Upper lobe of left lung (tissue), 4 donors: ENCODE measurements around the gene CSNK1G1.

Experiments
- CTCF ChIP-seq, 6 experiments: fragments of 450-650 bp in 4 of 6; fragments of 200-600 bp in 2 of 6; sonication (generic) in 2 of 6; IDR thresholded peaks; one replicate each; pipeline ENCODE4 v1.5.1; 2016 to 2019; ENCODE audit warnings: antibody characterized with exemption in 6 of 6
- EP300 ChIP-seq, 4 donors: sonication (generic); formaldehyde crosslinking; IDR thresholded peaks; one replicate each; pipeline ENCODE4 v1.5.1; 2017; ENCODE audit warnings: antibody characterized with exemption in 4 of 4, control low read depth in 2 of 4
- POLR2A ChIP-seq, 4 donors: fragments of 450-650 bp; IDR thresholded peaks; one replicate each; pipeline ENCODE4 v1.5.1; 2016 to 2017; ENCODE audit warnings: antibody characterized with exemption in 4 of 4, mild to moderate bottlenecking in 2 of 4
- POLR2AphosphoS5 ChIP-seq, 2 donors: sonication (generic); formaldehyde crosslinking; IDR thresholded peaks; one replicate each; pipeline ENCODE4 v1.5.1; 2017; ENCODE audit warnings: antibody characterized with exemption in 2 of 2

- TF ChIP-seq CTCF (IDR thresholded peaks at IDR 0.05) = no peak
- no peak for TF ChIP-seq POLR2A (IDR thresholded peaks at IDR 0.05)
- TF ChIP-seq POLR2AphosphoS5 (IDR thresholded peaks at IDR 0.05) = no peak
- no peak for TF ChIP-seq EP300 (IDR thresholded peaks at IDR 0.05)
These were observed 139.1 kb downstream of the CSNK1G1 start for GRCh38 chr15:64216730-64217428.
